ENCODE data around the gene CASP2.

Gene CASP2

GRCh38 chr7:143265017-143265693 lies 23.0 kb upstream of the CASP2 start:
- H3K9ac ChIP-seq (ENCODE audit: low read length) = no peak overlapping the region
- peaks cover 41% of the 10 kb centered on the region for H3K36me3 ChIP-seq (ENCODE audit: control insufficient read depth, insufficient read depth, low read length, severe bottlenecking)
- H3K9me3 ChIP-seq (ENCODE audit: control insufficient read depth, low read length) = no peaks in the 10 kb centered on the region
- no peak for DNase-seq (ENCODE audit: low read depth)
- H3K4me3 ChIP-seq (ENCODE audit: low read length) = peak overlapping the region; percentile 95
- no peaks in the 10 kb centered on the region for H3K27me3 ChIP-seq (replicated peaks; ENCODE audit: control insufficient read depth, insufficient read depth, low read length)
- H3K4me1 ChIP-seq (ENCODE audit: control insufficient read depth, insufficient read depth, low read length) = peaks cover 15% of the 10 kb centered on the region

GRCh38 chr7:143269251-143269650 lies 18.9 kb upstream of the CASP2 start:
- H3K9ac ChIP-seq (ENCODE audit: low read length) = no peak overlapping the region

GRCh38 chr7:143271240-143271639 lies 16.9 kb upstream of the CASP2 start:
- Histone ChIP-seq H3K4me1 (ENCODE audit: control insufficient read depth, insufficient read depth, low read length) (no peaks in the 10 kb centered on the region), H3K9me3 (ENCODE audit: control insufficient read depth, low read length) (no peaks in the 10 kb centered on the region), H3K9ac (ENCODE audit: low read length) (no peak overlapping the region), H3K27me3 (replicated peaks; ENCODE audit: control insufficient read depth, insufficient read depth, low read length) (no peaks in the 10 kb centered on the region), H3K36me3 (ENCODE audit: control insufficient read depth, insufficient read depth, low read length, severe bottlenecking) (peaks cover 35% of the 10 kb centered on the region), H3K4me3 (ENCODE audit: low read length) (no peak overlapping the region)
- no peak for DNase-seq (ENCODE audit: low read depth)

More at GRCh38 chr7:143269251-143269650, 18.9 kb upstream of the CASP2 start:
- Histone ChIP-seq H3K27me3 (replicated peaks; ENCODE audit: control insufficient read depth, insufficient read depth, low read length) (no peaks in the 10 kb centered on the region), H3K4me1 (ENCODE audit: control insufficient read depth, insufficient read depth, low read length) (peaks cover 11% of the 10 kb centered on the region), H3K36me3 (ENCODE audit: control insufficient read depth, insufficient read depth, low read length, severe bottlenecking) (peaks cover 41% of the 10 kb centered on the region), H3K9me3 (ENCODE audit: control insufficient read depth, low read length) (no peaks in the 10 kb centered on the region), H3K4me3 (ENCODE audit: low read length) (no peak overlapping the region)
- DNase-seq (ENCODE audit: low read depth) = no peak

GRCh38 chr7:143272871-143273270 lies 15.3 kb upstream of the CASP2 start:
- Histone ChIP-seq H3K27me3 (replicated peaks; ENCODE audit: control insufficient read depth, insufficient read depth, low read length) (no peaks in the 10 kb centered on the region), H3K9ac (ENCODE audit: low read length) (no peak overlapping the region), H3K9me3 (ENCODE audit: control insufficient read depth, low read length) (no peaks in the 10 kb centered on the region), H3K36me3 (ENCODE audit: control insufficient read depth, insufficient read depth, low read length, severe bottlenecking) (peaks cover 23% of the 10 kb centered on the region), H3K4me1 (ENCODE audit: control insufficient read depth, insufficient read depth, low read length) (no peaks in the 10 kb centered on the region), H3K4me3 (ENCODE audit: low read length) (no peak overlapping the region)
- no peak for DNase-seq (ENCODE audit: low read depth)

GRCh38 chr7:143279186-143280098 lies 8.7 kb upstream of the CASP2 start:
- H3K4me3 ChIP-seq (ENCODE audit: low read length) = no peak overlapping the region
- no peaks in the 10 kb centered on the region for H3K9me3 ChIP-seq (ENCODE audit: control insufficient read depth, low read length)
- no peak overlapping the region for H3K9ac ChIP-seq (ENCODE audit: low read length)
- DNase-seq (ENCODE audit: low read depth) = peak; percentile 85
- H3K4me1 ChIP-seq (ENCODE audit: control insufficient read depth, insufficient read depth, low read length) = peaks cover 10% of the 10 kb centered on the region
- H3K27me3 ChIP-seq (replicated peaks; ENCODE audit: control insufficient read depth, insufficient read depth, low read length) = no peaks in the 10 kb centered on the region
- H3K36me3 ChIP-seq (ENCODE audit: control insufficient read depth, insufficient read depth, low read length, severe bottlenecking) = no peaks in the 10 kb centered on the region

- Histone ChIP-seq H3K4me3 (ENCODE audit: low read length) (no peak overlapping the region), H3K27me3 (replicated peaks; ENCODE audit: control insufficient read depth, insufficient read depth, low read length) (no peaks in the 10 kb centered on the region), H3K9me3 (ENCODE audit: control insufficient read depth, low read length) (no peaks in the 10 kb centered on the region), H3K9ac (ENCODE audit: low read length) (no peak overlapping the region), H3K4me1 (ENCODE audit: control insufficient read depth, insufficient read depth, low read length) (peaks cover 10% of the 10 kb centered on the region), H3K36me3 (ENCODE audit: control insufficient read depth, insufficient read depth, low read length, severe bottlenecking) (no peaks in the 10 kb centered on the region)
- no peak for DNase-seq (ENCODE audit: low read depth)
Observed at GRCh38 chr7:143280160-143280559, 8.0 kb upstream of the CASP2 start.

- Histone ChIP-seq H3K4me3 (ENCODE audit: low read length) (no peak overlapping the region), H3K9ac (ENCODE audit: low read length) (no peak overlapping the region), H3K4me1 (ENCODE audit: control insufficient read depth, insufficient read depth, low read length) (peaks cover 10% of the 10 kb centered on the region), H3K36me3 (ENCODE audit: control insufficient read depth, insufficient read depth, low read length, severe bottlenecking) (no peaks in the 10 kb centered on the region), H3K9me3 (ENCODE audit: control insufficient read depth, low read length) (no peaks in the 10 kb centered on the region), H3K27me3 (replicated peaks; ENCODE audit: control insufficient read depth, insufficient read depth, low read length) (no peaks in the 10 kb centered on the region)
- no peak for DNase-seq (ENCODE audit: low read depth)
Observed at GRCh38 chr7:143280566-143280965, 7.6 kb upstream of the CASP2 start.

GRCh38 chr7:143281529-143281928 lies 6.6 kb upstream of the CASP2 start:
- H3K9me3 ChIP-seq (ENCODE audit: control insufficient read depth, low read length) = no peaks in the 10 kb centered on the region
- peaks cover 10% of the 10 kb centered on the region for H3K4me1 ChIP-seq (ENCODE audit: control insufficient read depth, insufficient read depth, low read length)
- no peaks in the 10 kb centered on the region for H3K36me3 ChIP-seq (ENCODE audit: control insufficient read depth, insufficient read depth, low read length, severe bottlenecking)
- no peaks in the 10 kb centered on the region for H3K27me3 ChIP-seq (replicated peaks; ENCODE audit: control insufficient read depth, insufficient read depth, low read length)
- no peak overlapping the region for H3K4me3 ChIP-seq (ENCODE audit: low read length)
- no peak for DNase-seq (ENCODE audit: low read depth)
- H3K9ac ChIP-seq (ENCODE audit: low read length) = no peak overlapping the region

- H3K9ac ChIP-seq (ENCODE audit: low read length) = no peak overlapping the region
- DNase-seq (ENCODE audit: low read depth) = no peak
- H3K4me1 ChIP-seq (ENCODE audit: control insufficient read depth, insufficient read depth, low read length) = peaks cover 10% of the 10 kb centered on the region
- no peak overlapping the region for H3K4me3 ChIP-seq (ENCODE audit: low read length)
- no peaks in the 10 kb centered on the region for H3K9me3 ChIP-seq (ENCODE audit: control insufficient read depth, low read length)
- H3K36me3 ChIP-seq (ENCODE audit: control insufficient read depth, insufficient read depth, low read length, severe bottlenecking) = no peaks in the 10 kb centered on the region
- no peaks in the 10 kb centered on the region for H3K27me3 ChIP-seq (replicated peaks; ENCODE audit: control insufficient read depth, insufficient read depth, low read length)
Observed at GRCh38 chr7:143282124-143282523, 6.0 kb upstream of the CASP2 start.

GRCh38 chr7:143283381-143283780 lies 4.8 kb upstream of the CASP2 start:
- Histone ChIP-seq H3K9ac (ENCODE audit: low read length) (no peak overlapping the region), H3K4me1 (ENCODE audit: control insufficient read depth, insufficient read depth, low read length) (peaks cover 10% of the 10 kb centered on the region), H3K9me3 (ENCODE audit: control insufficient read depth, low read length) (no peaks in the 10 kb centered on the region), H3K27me3 (replicated peaks; ENCODE audit: control insufficient read depth, insufficient read depth, low read length) (no peaks in the 10 kb centered on the region), H3K36me3 (ENCODE audit: control insufficient read depth, insufficient read depth, low read length, severe bottlenecking) (no peaks in the 10 kb centered on the region), H3K4me3 (ENCODE audit: low read length) (no peak overlapping the region)
- DNase-seq (ENCODE audit: low read depth) = no peak

GRCh38 chr7:143284591-143285469 lies 3.3 kb upstream of the CASP2 start, which contains the start of gene TMEM139:
TSS of gene TMEM139 (plus strand) at chr7:143284958. CDS start at chr7:143285958, 1,000 bp downstream.
- no peaks in the 10 kb centered on the region for H3K9me3 ChIP-seq (ENCODE audit: control insufficient read depth, low read length)
- DNase-seq (ENCODE audit: low read depth) = no peak
- peaks cover 12% of the 10 kb centered on the region for H3K4me1 ChIP-seq (ENCODE audit: control insufficient read depth, insufficient read depth, low read length)
- H3K4me3 ChIP-seq (ENCODE audit: low read length) = no peak within 1 kb of the TSS
- H3K36me3 ChIP-seq (ENCODE audit: control insufficient read depth, insufficient read depth, low read length, severe bottlenecking) = no peaks in the 10 kb centered on the region
- no peaks in the 10 kb centered on the region for H3K27me3 ChIP-seq (replicated peaks; ENCODE audit: control insufficient read depth, insufficient read depth, low read length)
- H3K9ac ChIP-seq (ENCODE audit: low read length) = no peak within 1 kb of the TSS
